HepG2 (cell line): Measurements from ENCODE around the gene BLVRA. TPM values are rescaled to one million over a fixed set of nuclear protein-coding genes. Genes with fewer than 3 reads are reported as not detected.
A peak's percentile ranks its signal among the peaks of the same experiment; 100 is the strongest.

Experiments used
- ARNT2 ChIP-seq: sonication (generic); formaldehyde crosslinking; IDR thresholded peaks from 2 replicates; pipeline ENCODE4 v1.8.0; 2022; ENCODE audit warnings: mild to moderate bottlenecking, low read depth, missing genetic modification reagents, moderate library complexity
- BORCS8-MEF2B ChIP-seq: sonication (generic); formaldehyde crosslinking; IDR thresholded peaks from 2 replicates; pipeline ENCODE4 v1.8.0; 2022; ENCODE audit warnings: mild to moderate bottlenecking, missing genetic modification reagents
- CHD4 ChIP-seq: fragments of 200-600 bp; sonication (generic); IDR thresholded peaks from 2 replicates; pipeline ENCODE4 v1.7.0; 2017; ENCODE audit warnings: mild to moderate bottlenecking, low read length, borderline replicate concordance
- CREM ChIP-seq, 2 experiments: sonication (generic) in 1 of 2; formaldehyde crosslinking in 1 of 2; IDR thresholded peaks; 2 replicates each; pipeline versions ENCODE4 v1.4.0 to v1.6.1; 2016 to 2020; ENCODE audit warnings: antibody characterized with exemption in 1 of 2, mild to moderate bottlenecking in 1 of 2, missing genetic modification reagents in 1 of 2
- ERF ChIP-seq: IDR thresholded peaks from 2 replicates; pipeline ENCODE4 v1.6.1; 2018; ENCODE audit warnings: missing biosample characterization, missing genetic modification reagents
- ESRRA ChIP-seq: sonication (generic); formaldehyde crosslinking; IDR thresholded peaks from 2 replicates; pipeline ENCODE4 v1.5.1; 2020; ENCODE audit warnings: mild to moderate bottlenecking, low read depth, missing genetic modification reagents
- HDAC1 ChIP-seq: sonication (generic); formaldehyde crosslinking; IDR thresholded peaks from 2 replicates; pipeline ENCODE4 v1.5.1; 2020; ENCODE audit warnings: mild to moderate bottlenecking, missing genetic modification reagents
- HMGA1 ChIP-seq: sonication (generic); formaldehyde crosslinking; conservative IDR thresholded peaks from 2 replicates; pipeline ENCODE4 v1.4.0; 2020; ENCODE audit warnings: missing genetic modification reagents
- NBN ChIP-seq: fragments of 450-650 bp; conservative IDR thresholded peaks from 2 replicates; pipeline ENCODE4 v1.6.1; 2017
- PCBP1 ChIP-seq: fragments of 200-400 bp; formaldehyde crosslinking; IDR thresholded peaks from 2 replicates; pipeline ENCODE4 v1.6.1; 2017; ENCODE audit warnings: mild to moderate bottlenecking, low read depth, low read length, borderline replicate concordance
- REPIN1 ChIP-seq: sonication (generic); formaldehyde crosslinking; IDR thresholded peaks from 2 replicates; pipeline ENCODE4 v1.8.0; 2022; ENCODE audit warnings: missing genetic modification reagents, low read depth, mild to moderate bottlenecking, borderline replicate concordance
- SIN3A ChIP-seq: IDR thresholded peaks from 2 replicates; pipeline ENCODE4 v1.6.1; 2011; ENCODE audit warnings: low read depth, mild to moderate bottlenecking, control low read depth, low read length, borderline replicate concordance
- SIX1 ChIP-seq: sonication (generic); formaldehyde crosslinking; IDR thresholded peaks from 2 replicates; pipeline ENCODE4 v1.4.0; 2020; ENCODE audit warnings: missing genetic modification reagents, borderline replicate concordance
- SNRNP70 ChIP-seq: fragments of 200-400 bp; formaldehyde crosslinking; IDR thresholded peaks from 2 replicates; pipeline ENCODE4 v1.6.1; 2017; ENCODE audit warnings: mild to moderate bottlenecking, low read depth, low read length, moderate library complexity
- ZFAT ChIP-seq: sonication (generic); formaldehyde crosslinking; conservative IDR thresholded peaks from 2 replicates; pipeline ENCODE4 v1.8.1; 2023; ENCODE audit warnings: missing genetic modification reagents, inconsistent platforms
- ZIK1 ChIP-seq: sonication (generic); formaldehyde crosslinking; IDR thresholded peaks from 2 replicates; pipeline ENCODE4 v1.5.0; 2020; ENCODE audit warnings: mild to moderate bottlenecking, low read depth, missing genetic modification reagents, borderline replicate concordance
- ZNF121 ChIP-seq: sonication (generic); formaldehyde crosslinking; IDR thresholded peaks from 2 replicates; pipeline ENCODE4 v1.5.0; 2020; ENCODE audit warnings: mild to moderate bottlenecking, missing genetic modification reagents
- ZNF3 ChIP-seq: IDR thresholded peaks from 2 replicates; pipeline ENCODE4 v1.7.0; 2017; ENCODE audit warnings: inconsistent platforms
- ZNF446 ChIP-seq: sonication (generic); formaldehyde crosslinking; IDR thresholded peaks from 2 replicates; pipeline ENCODE4 v1.5.0; 2020; ENCODE audit warnings: mild to moderate bottlenecking, missing genetic modification reagents
- ZNF614 ChIP-seq: IDR thresholded peaks from 2 replicates; pipeline ENCODE4 v1.6.1; 2018; ENCODE audit warnings: missing biosample characterization, missing genetic modification reagents, inconsistent platforms, borderline replicate concordance
- ZNF660 ChIP-seq: sonication (generic); formaldehyde crosslinking; IDR thresholded peaks from 2 replicates; pipeline ENCODE4 v1.5.1; 2020; ENCODE audit warnings: mild to moderate bottlenecking, low read depth, missing genetic modification reagents, borderline replicate concordance
- ZNF678 ChIP-seq: sonication (generic); formaldehyde crosslinking; IDR thresholded peaks from 2 replicates; pipeline ENCODE4 v1.4.0; 2020; ENCODE audit warnings: mild to moderate bottlenecking, missing genetic modification reagents
- ZNF75D ChIP-seq: sonication (generic); formaldehyde crosslinking; IDR thresholded peaks from 2 replicates; pipeline ENCODE4 v1.8.1; 2023; ENCODE audit warnings: missing genetic modification reagents, mild to moderate bottlenecking, borderline replicate concordance
- ZNF790 ChIP-seq: sonication (generic); formaldehyde crosslinking; IDR thresholded peaks from 2 replicates; pipeline ENCODE4 v1.8.0; 2022; ENCODE audit warnings: missing genetic modification reagents, mild to moderate bottlenecking, borderline replicate concordance
- polyA plus RNA-seq, 8 experiments: library from polyadenylated mRNA; depleted of rRNA in 3 of 8; stranded (reverse) in 7 of 8; unstranded in 1 of 8; fragments of >200 nt; fragmentation: Illumina TruSeq in 4 of 8; extraction: Trizol in 4 of 8; gene quantifications; 2 replicates each; pipeline versions ENCODE4 v1.2.1 to v1.2.3, GENCODE V29; 2011 to 2016; ENCODE audit warnings: low read depth in 4 of 8, missing spikeins in 1 of 8, mixed read lengths in 1 of 8; ENCODE audit not compliant: insufficient read depth in 1 of 8
- total RNA-seq, 5 experiments: library from RNA; depleted of rRNA; stranded (reverse); fragments of >200 nt; fragmentation: Illumina TruSeq; extraction: Trizol; gene quantifications; 2 replicates each; pipeline ENCODE4 v1.2.3, GENCODE V29; 2016; ENCODE audit warnings: low read depth in 1 of 5
- TF ChIP-seq, protein P1 (sequence below): sonication (generic); formaldehyde crosslinking; IDR thresholded peaks from 2 replicates; pipeline ENCODE4 v1.5.1; 2020; ENCODE audit warnings: mild to moderate bottlenecking, moderate library complexity, missing genetic modification reagents
- TF ChIP-seq, protein P2 (sequence below): IDR thresholded peaks from 2 replicates; pipeline ENCODE4 v1.6.1; 2016; ENCODE audit warnings: low read depth, control low read depth
- TF ChIP-seq, protein P3 (sequence below): sonication (generic); formaldehyde crosslinking; IDR thresholded peaks from 2 replicates; pipeline ENCODE4 v1.5.0; 2020; ENCODE audit warnings: mild to moderate bottlenecking, missing genetic modification reagents, borderline replicate concordance

The BLVRA gene
- total and polyA plus RNA-seq, 2 of the 13 experiments (the other 11 are each of a cell fraction or from before 2014, with no cell fraction given) = 39.2 to 64.2 TPM

DNA sequence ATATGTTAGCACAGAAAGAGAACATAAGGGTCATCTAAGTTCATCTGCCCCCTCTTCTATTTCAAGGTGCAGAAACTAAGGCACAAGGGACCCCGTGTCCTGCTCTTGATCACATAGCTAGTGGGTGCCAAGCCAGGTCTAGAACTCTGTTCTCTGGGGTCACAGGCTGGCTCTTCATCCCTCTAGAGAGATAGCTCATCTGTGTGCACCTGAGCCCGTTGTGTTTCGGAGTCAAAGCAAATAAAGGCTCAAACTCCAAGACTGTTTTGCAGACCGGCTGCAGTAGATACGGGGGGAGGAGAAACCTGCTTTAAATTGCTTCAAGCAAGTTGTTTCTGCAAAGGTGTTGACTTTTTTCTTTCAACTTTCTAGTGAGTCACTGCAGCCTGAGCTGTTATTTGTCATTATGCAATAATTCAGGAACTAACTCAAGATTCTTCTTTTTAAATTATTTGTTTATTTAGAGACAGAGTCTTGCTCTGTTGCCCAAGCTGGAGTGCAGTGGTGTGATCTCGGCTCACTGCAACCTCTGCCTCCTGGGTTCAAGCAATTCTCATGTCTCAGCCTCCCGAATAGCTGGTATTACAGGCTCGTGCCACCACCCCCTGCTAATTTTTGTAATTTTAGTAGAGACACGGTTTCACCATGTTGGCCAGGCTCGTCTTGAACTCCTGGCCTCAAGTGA, 6.5 kb downstream of the BLVRA start (continued):
- TF ChIP-seq REPIN1 (CRISPR knock-in tag) (no peak), ESRRA (CRISPR knock-in tag) (no peak), ERF (peak; percentile 23; the same call in 1 of the 2 replicates), BORCS8-MEF2B (CRISPR knock-in tag) (0 out of 2 replicates have a peak, but pooled peaks have one; percentile 20), ZNF660 (CRISPR knock-in tag) (no peak), ZFAT (CRISPR knock-in tag) (no peak), HMGA1 (CRISPR knock-in tag) (no peak), NBN (no peak), CHD4 (no peak), PCBP1 (no peak), SIX1 (no peak; the same call in 1 of the 2 replicates), ZNF446 (CRISPR knock-in tag) (no peak), SNRNP70 (no peak), ZNF614 (CRISPR knock-in tag) (peak; percentile 51; the same call in 1 of the 2 replicates), SIN3A (no peak), ZNF790 (CRISPR knock-in tag) (no peak), ZIK1 (no peak), CREM (IDR thresholded peaks at IDR 0.05) (peak; percentile 50; the same call in 1 of the 2 replicates), CREM (CRISPR knock-in tag; IDR thresholded peaks at IDR 0.05) (no peak), ZNF678 (CRISPR knock-in tag) (no peak), ZNF3 (CRISPR knock-in tag) (no peak), HDAC1 (CRISPR knock-in tag) (peak; percentile 33; the same call in 1 of the 2 replicates), ARNT2 (CRISPR knock-in tag) (no peak), ZNF121 (CRISPR knock-in tag) (peak; percentile 94), ZNF75D (CRISPR knock-in tag) (no peak)
- TF ChIP-seq, protein P1, sequence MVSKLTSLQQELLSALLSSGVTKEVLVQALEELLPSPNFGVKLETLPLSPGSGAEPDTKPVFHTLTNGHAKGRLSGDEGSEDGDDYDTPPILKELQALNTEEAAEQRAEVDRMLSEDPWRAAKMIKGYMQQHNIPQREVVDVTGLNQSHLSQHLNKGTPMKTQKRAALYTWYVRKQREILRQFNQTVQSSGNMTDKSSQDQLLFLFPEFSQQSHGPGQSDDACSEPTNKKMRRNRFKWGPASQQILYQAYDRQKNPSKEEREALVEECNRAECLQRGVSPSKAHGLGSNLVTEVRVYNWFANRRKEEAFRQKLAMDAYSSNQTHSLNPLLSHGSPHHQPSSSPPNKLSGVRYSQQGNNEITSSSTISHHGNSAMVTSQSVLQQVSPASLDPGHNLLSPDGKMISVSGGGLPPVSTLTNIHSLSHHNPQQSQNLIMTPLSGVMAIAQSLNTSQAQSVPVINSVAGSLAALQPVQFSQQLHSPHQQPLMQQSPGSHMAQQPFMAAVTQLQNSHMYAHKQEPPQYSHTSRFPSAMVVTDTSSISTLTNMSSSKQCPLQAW (CRISPR knock-in tag) = no peak
- TF ChIP-seq, protein P2, sequence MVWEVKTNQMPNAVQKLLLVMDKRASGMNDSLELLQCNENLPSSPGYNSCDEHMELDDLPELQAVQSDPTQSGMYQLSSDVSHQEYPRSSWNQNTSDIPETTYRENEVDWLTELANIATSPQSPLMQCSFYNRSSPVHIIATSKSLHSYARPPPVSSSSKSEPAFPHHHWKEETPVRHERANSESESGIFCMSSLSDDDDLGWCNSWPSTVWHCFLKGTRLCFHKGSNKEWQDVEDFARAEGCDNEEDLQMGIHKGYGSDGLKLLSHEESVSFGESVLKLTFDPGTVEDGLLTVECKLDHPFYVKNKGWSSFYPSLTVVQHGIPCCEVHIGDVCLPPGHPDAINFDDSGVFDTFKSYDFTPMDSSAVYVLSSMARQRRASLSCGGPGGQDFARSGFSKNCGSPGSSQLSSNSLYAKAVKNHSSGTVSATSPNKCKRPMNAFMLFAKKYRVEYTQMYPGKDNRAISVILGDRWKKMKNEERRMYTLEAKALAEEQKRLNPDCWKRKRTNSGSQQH (CRISPR knock-in tag) = no peak
- TF ChIP-seq, protein P3, sequence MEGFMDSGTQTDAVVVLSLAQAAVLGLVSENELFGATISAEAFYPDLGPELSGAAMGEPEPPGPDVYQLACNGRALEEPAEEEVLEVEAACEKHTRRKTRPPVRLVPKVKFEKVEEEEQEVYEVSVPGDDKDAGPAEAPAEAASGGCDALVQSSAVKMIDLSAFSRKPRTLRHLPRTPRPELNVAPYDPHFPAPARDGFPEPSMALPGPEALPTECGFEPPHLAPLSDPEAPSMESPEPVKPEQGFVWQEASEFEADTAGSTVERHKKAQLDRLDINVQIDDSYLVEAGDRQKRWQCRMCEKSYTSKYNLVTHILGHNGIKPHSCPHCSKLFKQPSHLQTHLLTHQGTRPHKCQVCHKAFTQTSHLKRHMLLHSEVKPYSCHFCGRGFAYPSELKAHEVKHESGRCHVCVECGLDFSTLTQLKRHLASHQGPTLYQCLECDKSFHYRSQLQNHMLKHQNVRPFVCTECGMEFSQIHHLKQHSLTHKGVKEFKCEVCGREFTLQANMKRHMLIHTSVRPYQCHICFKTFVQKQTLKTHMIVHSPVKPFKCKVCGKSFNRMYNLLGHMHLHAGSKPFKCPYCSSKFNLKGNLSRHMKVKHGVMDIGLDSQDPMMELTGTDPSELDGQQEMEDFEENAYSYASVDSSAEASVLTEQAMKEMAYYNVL (CRISPR knock-in tag) = no peak
